ENCODE data around the gene NDUFA12.

The NDUFA12 gene

GRCh38 chr12:95014554-95014953 is 11.1 kb upstream of the NDUFA12 start:
- no peak for TF ChIP-seq CTCF (IDR thresholded peaks at IDR 0.05; ENCODE audit: low read depth, low read length)
- DNase-seq (ENCODE audit: low read depth in 2 of 2), result no peak
- no peak overlapping the region for H3K4me3 ChIP-seq (replicated peaks in 1 of 2; ENCODE audit: low read depth in 2 of 2, low read length in 2 of 2)

DNA sequence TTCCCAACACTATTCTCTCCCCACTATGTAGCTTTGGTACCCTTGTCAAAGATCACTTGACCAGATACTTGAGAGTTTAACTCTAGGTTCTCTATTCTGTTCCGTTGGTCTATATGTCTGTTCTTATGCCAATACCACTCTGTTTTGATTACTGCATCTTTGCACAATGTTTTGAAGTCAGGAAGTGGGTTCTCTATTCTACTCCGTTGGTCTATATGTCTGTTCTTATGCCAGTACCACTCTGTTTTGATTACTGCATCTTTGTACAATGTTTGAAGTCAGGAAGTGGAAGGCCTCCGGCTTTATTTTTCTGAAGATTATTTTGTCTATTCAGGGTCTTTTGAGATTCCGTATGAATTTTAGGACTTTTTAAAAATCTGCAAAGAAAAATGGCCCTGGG is 2.7 kb upstream of the NDUFA12 start:
- DNase-seq (ENCODE audit: low read depth in 2 of 2), result no peak
- TF ChIP-seq CTCF (IDR thresholded peaks at IDR 0.05; ENCODE audit: low read depth, low read length), result no peak

DNA sequence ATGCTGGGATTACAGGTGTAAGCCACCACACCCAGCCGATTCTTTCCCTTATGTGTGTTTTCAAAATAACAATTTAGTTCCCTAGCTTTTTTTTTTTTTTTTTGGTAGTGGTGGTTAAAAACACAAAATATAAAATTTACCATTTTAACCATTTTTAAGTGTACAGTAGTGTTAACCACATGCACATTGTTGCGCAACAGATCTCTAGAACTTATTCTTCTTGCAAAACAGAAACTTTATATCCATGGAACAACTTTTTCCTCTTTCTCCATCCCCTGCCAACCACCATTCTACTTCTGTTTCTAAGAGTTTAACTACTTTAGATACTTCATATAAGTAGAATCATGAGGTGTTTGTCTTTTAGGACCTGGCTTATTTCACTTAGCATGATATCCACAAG is 1.1 kb upstream of the NDUFA12 start:
- peak; percentile 54 to 67 for DNase-seq (ENCODE audit: low read depth in 2 of 2)
- no peak for TF ChIP-seq CTCF (IDR thresholded peaks at IDR 0.05; ENCODE audit: low read depth, low read length)
- H3K4me3 ChIP-seq (replicated peaks in 1 of 2; ENCODE audit: low read depth in 2 of 2, low read length in 2 of 2), result no peak overlapping the region

More for the DNA sequence above, 2.7 kb upstream of the NDUFA12 start:
- no peak overlapping the region for H3K4me3 ChIP-seq (replicated peaks in 1 of 2; ENCODE audit: low read depth in 2 of 2, low read length in 2 of 2)

DNA sequence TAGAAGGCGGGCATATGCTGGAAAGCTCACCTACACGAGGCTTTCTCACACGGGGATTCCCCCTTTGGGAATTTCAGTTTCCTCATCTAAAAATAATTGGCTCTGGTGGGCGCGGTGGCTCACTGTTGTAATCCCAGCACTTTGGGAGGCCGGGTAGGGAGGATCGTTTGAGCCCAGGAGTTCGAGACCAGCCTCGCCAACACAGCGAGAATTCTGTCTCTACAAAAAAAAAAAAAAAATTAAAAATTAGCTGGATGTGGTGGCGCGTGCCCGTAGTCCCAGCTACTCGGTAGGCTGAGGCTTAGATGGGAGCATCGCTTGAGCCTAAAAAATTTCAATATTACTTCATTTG is 400 bp upstream of the NDUFA12 start:
- TF ChIP-seq CTCF (IDR thresholded peaks at IDR 0.05; ENCODE audit: low read depth, low read length), result no peak
- DNase-seq (ENCODE audit: low read depth in 2 of 2), result no peak
- peak overlapping the region; percentile 60 to 85 for H3K4me3 ChIP-seq (replicated peaks in 1 of 2; ENCODE audit: low read depth in 2 of 2, low read length in 2 of 2)

GRCh38 chr12:95002754-95003153 is 743 bp downstream of the NDUFA12 start:
- peak in 1 of 2 donors; percentile 5 for DNase-seq (ENCODE audit: low read depth in 2 of 2)
- TF ChIP-seq CTCF (IDR thresholded peaks at IDR 0.05; ENCODE audit: low read depth, low read length), result no peak
- peak overlapping the region; percentile 60 to 85 for H3K4me3 ChIP-seq (replicated peaks in 1 of 2; ENCODE audit: low read depth in 2 of 2, low read length in 2 of 2)

GRCh38 chr12:94998326-94998725 is 5.2 kb downstream of the NDUFA12 start:
- no peak for DNase-seq (ENCODE audit: low read depth in 2 of 2)
- no peak overlapping the region for H3K4me3 ChIP-seq (replicated peaks in 1 of 2; ENCODE audit: low read depth in 2 of 2, low read length in 2 of 2)

More at GRCh38 chr12:94998326-94998725, 5.2 kb downstream of the NDUFA12 start:
- TF ChIP-seq CTCF (IDR thresholded peaks at IDR 0.05; ENCODE audit: low read depth, low read length), result no peak
